ENCODE results near the gene CAMK2B. TPM values are rescaled to one million over a fixed set of nuclear protein-coding genes. Genes with fewer than 3 reads are reported as not detected.

CAMK2B gene
- total RNA-seq, 1 donor from 2014 or later = 8.4 TPM

- no peaks in the 10 kb centered on the region for H3K27me3 Mint-ChIP-seq
- no peaks in the 10 kb centered on the region for H3K9me3 Mint-ChIP-seq
- no peak for TF ChIP-seq CTCF (conservative IDR thresholded peaks at IDR 0.05)
- peaks cover 16% of the 10 kb centered on the region for H3K4me1 Mint-ChIP-seq (ENCODE audit: unreplicated experiment)
- no peak overlapping the region for H3K4me3 Mint-ChIP-seq
- H3K36me3 Mint-ChIP-seq = no peaks in the 10 kb centered on the region
- no peak for DNase-seq (ENCODE audit: extremely low spot score, unreplicated experiment)
- no peak overlapping the region for H3K27ac Mint-ChIP-seq
Observed at GRCh38 chr7:44258865-44259546, 66.4 kb downstream of the CAMK2B start.

- Mint-ChIP-seq H3K9me3 (no peaks in the 10 kb centered on the region), H3K4me3 (peak overlapping the region; percentile 6), H3K27ac (peak overlapping the region; percentile 31), H3K36me3 (no peaks in the 10 kb centered on the region), H3K4me1 (ENCODE audit: unreplicated experiment) (peaks cover 16% of the 10 kb centered on the region), H3K27me3 (no peaks in the 10 kb centered on the region)
- DNase-seq (ENCODE audit: extremely low spot score, unreplicated experiment) = no peak
- no peak for TF ChIP-seq CTCF (conservative IDR thresholded peaks at IDR 0.05)
Observed at GRCh38 chr7:44258423-44258760, 67.0 kb downstream of the CAMK2B start.

GRCh38 chr7:44257618-44258422 is 67.6 kb downstream of the CAMK2B start:
- Mint-ChIP-seq H3K4me1 (ENCODE audit: unreplicated experiment) (peaks cover 16% of the 10 kb centered on the region), H3K27me3 (no peaks in the 10 kb centered on the region), H3K27ac (peak overlapping the region; percentile 31), H3K9me3 (no peaks in the 10 kb centered on the region), H3K36me3 (no peaks in the 10 kb centered on the region), H3K4me3 (peak overlapping the region; percentile 6)
- no peak for TF ChIP-seq CTCF (conservative IDR thresholded peaks at IDR 0.05)
- no peak for DNase-seq (ENCODE audit: extremely low spot score, unreplicated experiment)

GRCh38 chr7:44257213-44257612 is 68.2 kb downstream of the CAMK2B start:
- peaks cover 13% of the 10 kb centered on the region for H3K4me1 Mint-ChIP-seq (ENCODE audit: unreplicated experiment)
- no peak for DNase-seq (ENCODE audit: extremely low spot score, unreplicated experiment)
- TF ChIP-seq CTCF (conservative IDR thresholded peaks at IDR 0.05) = no peak
- H3K9me3 Mint-ChIP-seq = no peaks in the 10 kb centered on the region
- H3K36me3 Mint-ChIP-seq = no peaks in the 10 kb centered on the region
- no peak overlapping the region for H3K27ac Mint-ChIP-seq
- no peak overlapping the region for H3K4me3 Mint-ChIP-seq
- no peaks in the 10 kb centered on the region for H3K27me3 Mint-ChIP-seq

GRCh38 chr7:44256459-44256858 is 68.9 kb downstream of the CAMK2B start:
- Mint-ChIP-seq H3K36me3 (no peaks in the 10 kb centered on the region), H3K4me3 (no peak overlapping the region), H3K27ac (no peak overlapping the region), H3K4me1 (ENCODE audit: unreplicated experiment) (peaks cover 13% of the 10 kb centered on the region), H3K9me3 (no peaks in the 10 kb centered on the region), H3K27me3 (no peaks in the 10 kb centered on the region)
- no peak for TF ChIP-seq CTCF (conservative IDR thresholded peaks at IDR 0.05)
- no peak for DNase-seq (ENCODE audit: extremely low spot score, unreplicated experiment)

All from type B pancreatic cell (in vitro differentiated cells).